ENCODE data around the gene STXBP2. TPM values are rescaled to one million over a fixed set of nuclear protein-coding genes. Genes with fewer than 3 reads are reported as not detected.

STXBP2 gene
- polyA plus RNA-seq, 1 of the 3 experiments (the other 2 are of a cell fraction): 4.7 TPM

DNA sequence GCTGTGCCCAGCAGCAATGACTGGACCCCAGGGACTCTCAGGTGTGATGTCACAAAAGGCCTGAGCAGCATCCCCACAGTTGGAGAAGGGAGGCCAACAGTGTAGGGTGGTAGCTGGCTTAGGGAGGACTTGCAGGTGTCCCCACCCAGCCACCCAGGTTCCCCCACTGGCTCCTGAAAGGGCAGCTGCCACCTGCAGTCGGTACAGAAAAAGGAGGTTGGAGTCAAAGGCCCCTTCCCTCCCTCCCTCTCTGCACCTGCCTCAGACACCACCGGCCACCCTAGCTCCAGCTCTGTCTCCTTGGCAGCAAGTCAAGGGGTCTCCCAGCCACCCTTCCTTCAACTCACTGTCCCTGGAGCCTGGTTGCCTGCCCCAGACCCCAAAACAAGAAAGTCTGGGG is 3.2 kb upstream of the STXBP2 start, which contains the start of gene PCP2:
PCP2 (minus strand) TSS at position 22 of the 400 bp plus-strand sequence. CDS start 262 bp downstream, outside the sequence.
- Histone ChIP-seq H3K27ac (ENCODE audit: low read depth in 2 of 2, low read length in 1 of 2) (no peak within 1 kb of the TSS), H3F3A (replicated peaks; ENCODE audit: insufficient read depth) (no peaks in the 10 kb centered on the region), H3K9ac (no peak within 1 kb of the TSS), H3K4me3 (ENCODE audit: low read depth in 2 of 2, low read length in 1 of 2) (no peak within 1 kb of the TSS), H3K4me1 (ENCODE audit: control insufficient read depth in 1 of 2, insufficient read depth in 2 of 2, low read depth in 1 of 2, low read length in 1 of 2) (peaks cover 0 to 14% of the 10 kb centered on the region in 2 experiments; a peak in 1 of 4 replicates), H3K36me3 (replicated peaks in 1 of 2; ENCODE audit: control insufficient read depth in 1 of 2, insufficient read depth in 2 of 2, low read length in 1 of 2) (no peaks in the 10 kb centered on the region), H3K9me2 (no peaks in the 10 kb centered on the region), H3K4me2 (no peak within 1 kb of the TSS), H4K20me1 (ENCODE audit: insufficient read depth) (no peaks in the 10 kb centered on the region), H3K9me3 (no peaks in the 10 kb centered on the region), H3K27me3 (ENCODE audit: insufficient read depth) (peaks cover 37% of the 10 kb centered on the region), H2AFZ (ENCODE audit: low read depth) (no peak within 1 kb of the TSS), H3K79me2 (ENCODE audit: insufficient read depth) (peaks cover 23% of the 10 kb centered on the region)
- ChIA-PET POLR2A (interaction anchor here (1.1 to 1.2 kb wide), 2 partner anchors 15 to 39 kb away, joined by 3 read pairs; no protein-coding TSS in a partner anchor), CTCF (interaction anchor here (0.6 to 5.5 kb wide), 5 partner anchors 19 to 1572 kb away, joined by 3 to 25 read pairs (median 5); partner anchors contain the start of gene TRAPPC5)
- WGBS (ENCODE audit: low lambda C conversion rate): no CpG with 5 or more reads among the region's 2 CpGs
- no peak for TF ChIP-seq YY1 (IDR thresholded peaks at IDR 0.05; ENCODE audit: low read depth)
- TF ChIP-seq TCF12 (IDR thresholded peaks at IDR 0.05): no peak
- TF ChIP-seq, protein P1, sequence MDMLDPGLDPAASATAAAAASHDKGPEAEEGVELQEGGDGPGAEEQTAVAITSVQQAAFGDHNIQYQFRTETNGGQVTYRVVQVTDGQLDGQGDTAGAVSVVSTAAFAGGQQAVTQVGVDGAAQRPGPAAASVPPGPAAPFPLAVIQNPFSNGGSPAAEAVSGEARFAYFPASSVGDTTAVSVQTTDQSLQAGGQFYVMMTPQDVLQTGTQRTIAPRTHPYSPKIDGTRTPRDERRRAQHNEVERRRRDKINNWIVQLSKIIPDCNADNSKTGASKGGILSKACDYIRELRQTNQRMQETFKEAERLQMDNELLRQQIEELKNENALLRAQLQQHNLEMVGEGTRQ (IDR thresholded peaks at IDR 0.05; ENCODE audit: borderline replicate concordance, low read depth, low read length): no peak
- TF ChIP-seq, protein P2, sequence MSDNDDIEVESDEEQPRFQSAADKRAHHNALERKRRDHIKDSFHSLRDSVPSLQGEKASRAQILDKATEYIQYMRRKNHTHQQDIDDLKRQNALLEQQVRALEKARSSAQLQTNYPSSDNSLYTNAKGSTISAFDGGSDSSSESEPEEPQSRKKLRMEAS (IDR thresholded peaks at IDR 0.05; ENCODE audit: low read depth): no peak
- no peak for TF ChIP-seq RCOR1 (IDR thresholded peaks at IDR 0.05; ENCODE audit: low read length)
- no peak for TF ChIP-seq JUND (IDR thresholded peaks at IDR 0.05)
- no peak for TF ChIP-seq FOXM1 (IDR thresholded peaks at IDR 0.05; ENCODE audit: low read depth)
- no peak for TF ChIP-seq SIN3A (IDR thresholded peaks at IDR 0.05; ENCODE audit: borderline replicate concordance, low read depth, low read length)
- TF ChIP-seq, protein P3, sequence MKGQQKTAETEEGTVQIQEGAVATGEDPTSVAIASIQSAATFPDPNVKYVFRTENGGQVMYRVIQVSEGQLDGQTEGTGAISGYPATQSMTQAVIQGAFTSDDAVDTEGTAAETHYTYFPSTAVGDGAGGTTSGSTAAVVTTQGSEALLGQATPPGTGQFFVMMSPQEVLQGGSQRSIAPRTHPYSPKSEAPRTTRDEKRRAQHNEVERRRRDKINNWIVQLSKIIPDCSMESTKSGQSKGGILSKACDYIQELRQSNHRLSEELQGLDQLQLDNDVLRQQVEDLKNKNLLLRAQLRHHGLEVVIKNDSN (IDR thresholded peaks at IDR 0.05; ENCODE audit: borderline replicate concordance, low read depth): no peak
- TF ChIP-seq NRF1 (IDR thresholded peaks at IDR 0.05; ENCODE audit: low read depth, low read length): no peak
- no peak for TF ChIP-seq MEF2A (IDR thresholded peaks at IDR 0.05; ENCODE audit: borderline replicate concordance, low read depth)
- TF ChIP-seq POLR2AphosphoS5 (IDR thresholded peaks at IDR 0.05; ENCODE audit: low read depth, low read length): no peak
- no peak for TF ChIP-seq GABPA (IDR thresholded peaks at IDR 0.05; ENCODE audit: low read depth)
- no peak for TF ChIP-seq RAD21 (IDR thresholded peaks at IDR 0.05; ENCODE audit: low read length)
- TF ChIP-seq, protein P4, sequence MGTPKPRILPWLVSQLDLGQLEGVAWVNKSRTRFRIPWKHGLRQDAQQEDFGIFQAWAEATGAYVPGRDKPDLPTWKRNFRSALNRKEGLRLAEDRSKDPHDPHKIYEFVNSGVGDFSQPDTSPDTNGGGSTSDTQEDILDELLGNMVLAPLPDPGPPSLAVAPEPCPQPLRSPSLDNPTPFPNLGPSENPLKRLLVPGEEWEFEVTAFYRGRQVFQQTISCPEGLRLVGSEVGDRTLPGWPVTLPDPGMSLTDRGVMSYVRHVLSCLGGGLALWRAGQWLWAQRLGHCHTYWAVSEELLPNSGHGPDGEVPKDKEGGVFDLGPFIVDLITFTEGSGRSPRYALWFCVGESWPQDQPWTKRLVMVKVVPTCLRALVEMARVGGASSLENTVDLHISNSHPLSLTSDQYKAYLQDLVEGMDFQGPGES (IDR thresholded peaks at IDR 0.05; ENCODE audit: low read depth, low read length): no peak
- TF ChIP-seq TAF1 (IDR thresholded peaks at IDR 0.05; ENCODE audit: borderline replicate concordance, low read depth, low read length): no peak
- no peak for DNase-seq
